ENCODE measurements around the gene MAP1LC3B.

DNA sequence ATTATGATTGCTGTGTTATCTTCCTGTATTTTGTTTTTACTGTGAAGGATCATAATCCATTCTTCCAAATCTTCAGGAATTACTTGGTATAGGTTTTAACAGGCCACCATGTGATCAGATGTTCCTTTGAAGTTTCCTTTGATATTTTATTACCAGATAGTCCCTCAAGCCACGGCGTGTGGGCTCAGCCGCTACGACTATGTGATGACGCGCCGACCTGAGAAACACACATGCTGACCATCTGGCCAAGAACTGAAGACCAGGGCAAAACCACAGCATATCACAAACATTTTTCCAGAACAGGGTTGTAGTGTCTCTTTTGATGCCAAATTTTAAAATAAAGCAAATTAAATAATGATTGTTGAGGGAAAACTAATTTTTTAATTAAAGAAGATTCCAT, 53.4 kb downstream of the MAP1LC3B start:
- no peak for TF ChIP-seq FOXM1 (IDR thresholded peaks at IDR 0.05; ENCODE audit: borderline replicate concordance)
- TF ChIP-seq TARDBP (IDR thresholded peaks at IDR 0.05): no peak
- TF ChIP-seq ZNF384 (IDR thresholded peaks at IDR 0.05): no peak
- TF ChIP-seq L3MBTL2 (conservative IDR thresholded peaks at IDR 0.05): no peak
